GM18517 (cell line): ENCODE results near the gene C4BPB.

Source experiments
- ATAC-seq: cut with Tn5 transposase; IDR thresholded peaks from one replicate; pipeline ENCODE4 v1.9.1; 2021; ENCODE audit warnings: mild to moderate bottlenecking, moderate library complexity; ENCODE audit not compliant: unreplicated experiment

The C4BPB gene

GRCh38 chr1:207084232-207084631 is 4.4 kb upstream of the C4BPB start:
- ATAC-seq, result no peak

GRCh38 chr1:207084701-207085180 is 3.9 kb upstream of the C4BPB start:
- ATAC-seq, result no peak

- ATAC-seq, result no peak
These were observed 2.8 kb upstream of the C4BPB start for GRCh38 chr1:207085887-207086286.

- no peak for ATAC-seq
These were observed 499 bp upstream of the C4BPB start for GRCh38 chr1:207088161-207088560.

GRCh38 chr1:207089627-207090355 is 1.1 kb downstream of the C4BPB start:
- no peak for ATAC-seq

- ATAC-seq, result no peak
These were observed 2.7 kb downstream of the C4BPB start for GRCh38 chr1:207091200-207091908.

- no peak for ATAC-seq
These were observed 5.3 kb downstream of the C4BPB start for GRCh38 chr1:207093944-207094343.

- ATAC-seq, result no peak
These were observed 9.2 kb downstream of the C4BPB start for GRCh38 chr1:207097871-207098324.

GRCh38 chr1:207101720-207102119 is 13.1 kb downstream of the C4BPB start:
- no peak for ATAC-seq

GRCh38 chr1:207102146-207102545 is 13.5 kb downstream of the C4BPB start:
- no peak for ATAC-seq

- ATAC-seq, result no peak
These were observed 14.0 kb downstream of the C4BPB start for GRCh38 chr1:207102659-207103058.

- ATAC-seq, result no peak
These were observed 15.3 kb downstream of the C4BPB start, which contains the start of gene C4BPA for GRCh38 chr1:207103892-207104373. Gene C4BPA, plus strand, starts transcription at chr1:207104233. Its CDS starts 8,793 bp downstream, at chr1:207113026.

GRCh38 chr1:207109004-207109403 is 20.3 kb downstream of the C4BPB start:
- no peak for ATAC-seq

- no peak for ATAC-seq
These were observed 24.1 kb downstream of the C4BPB start for GRCh38 chr1:207112616-207113296.

- no peak for ATAC-seq
These were observed 26.6 kb downstream of the C4BPB start for GRCh38 chr1:207115269-207115668.

- no peak for ATAC-seq
These were observed 35.7 kb downstream of the C4BPB start for GRCh38 chr1:207124389-207124788.

GRCh38 chr1:207128336-207128921 is 39.8 kb downstream of the C4BPB start:
- ATAC-seq, result no peak

- no peak for ATAC-seq
These were observed 40.4 kb downstream of the C4BPB start for GRCh38 chr1:207129053-207129452.

- no peak for ATAC-seq
These were observed 41.8 kb downstream of the C4BPB start for GRCh38 chr1:207130252-207131036.

GRCh38 chr1:207131163-207131562 is 42.5 kb downstream of the C4BPB start:
- no peak for ATAC-seq
